Endodermal cell (in vitro differentiated cells): ENCODE data around the gene PPFIA2. TPM values are rescaled to one million over a fixed set of nuclear protein-coding genes. Genes with fewer than 3 reads are reported as not detected.

Experiments
- DNase-seq: peaks from one replicate; pipeline ENCODE4 v3.0.0-alpha.2; 2017
- H3K27ac ChIP-seq: 2 replicates; pipeline ENCODE4 v1.5.1; 2013; ENCODE audit warnings: mild to moderate bottlenecking, low read depth, low read length, moderate library complexity
- H3K27me3 ChIP-seq: 2 replicates; pipeline ENCODE4 v1.6.1; 2013; ENCODE audit warnings: mild to moderate bottlenecking, low read length, moderate library complexity; ENCODE audit not compliant: insufficient read depth, control insufficient read depth, poor library complexity, severe bottlenecking
- H3K36me3 ChIP-seq: 2 replicates; pipeline ENCODE4 v1.7.0; 2013; ENCODE audit warnings: mild to moderate bottlenecking, low read length, moderate library complexity; ENCODE audit not compliant: control insufficient read depth, insufficient read depth
- H3K4me1 ChIP-seq: one replicate; pipeline ENCODE4 v1.7.0; 2013; ENCODE audit warnings: low read length; ENCODE audit not compliant: control insufficient read depth, insufficient read depth
- H3K4me3 ChIP-seq: 2 replicates; pipeline ENCODE4 v1.5.1; 2013; ENCODE audit warnings: mild to moderate bottlenecking, low read length, moderate library complexity
- H3K9ac ChIP-seq: 2 replicates; pipeline ENCODE4 v1.6.1; 2013; ENCODE audit warnings: mild to moderate bottlenecking, low read length, moderate library complexity; ENCODE audit not compliant: poor library complexity, severe bottlenecking; ENCODE audit errors: extremely low read depth
- H3K9me3 ChIP-seq: 2 replicates; pipeline ENCODE4 v1.6.1; 2013; ENCODE audit warnings: mild to moderate bottlenecking, low read length, moderate library complexity; ENCODE audit not compliant: control insufficient read depth
- H3K27ac Mint-ChIP-seq: 2 replicates; pipeline ENCODE4 v1.8.0; 2020; ENCODE audit warnings: mixed read lengths
- H3K27me3 Mint-ChIP-seq: 2 replicates; pipeline ENCODE4 v1.8.0; 2021; ENCODE audit warnings: mild to moderate bottlenecking, mixed read lengths; ENCODE audit not compliant: insufficient read depth
- H3K36me3 Mint-ChIP-seq: 2 replicates; pipeline ENCODE4 v1.8.0; 2020; ENCODE audit warnings: low read depth, mixed read lengths
- H3K4me1 Mint-ChIP-seq: 2 replicates; pipeline ENCODE4 v1.8.0; 2020; ENCODE audit warnings: mixed read lengths
- H3K4me3 Mint-ChIP-seq: 2 replicates; pipeline ENCODE4 v1.8.0; 2020; ENCODE audit warnings: mild to moderate bottlenecking, moderate library complexity, mixed read lengths
- H3K9me3 Mint-ChIP-seq: 2 replicates; pipeline ENCODE4 v1.8.0; 2020; ENCODE audit warnings: mild to moderate bottlenecking, mixed read lengths
- WGBS, 2 experiments: methylation state at CpG; one replicate each; pipeline versions ENCODE4 v1.1.5 to v1.1.7; 2013; ENCODE audit warnings: missing lambda C conversion rate in 2 of 2, mixed read lengths in 1 of 2; ENCODE audit not compliant: insufficient coverage in 1 of 2, insufficient read length in 1 of 2; 5-methylcytosine and 5-hydroxymethylcytosine counted together
- total RNA-seq, 2 donors: library from RNA; stranded (reverse); fragmentation: NEBNext Ultra II Directional in 1 of 2; extraction: Animal tissue kit (Norgen Biotek cat#: 25700) in 1 of 2; gene quantifications; 2 replicates in 1 of 2; 3 replicates in 1 of 2; pipeline ENCODE4 v1.2.1, GENCODE V29; 2021
- TF ChIP-seq, protein P1 (sequence below): fragments of 200-600 bp; sonication (generic); conservative IDR thresholded peaks from 2 replicates; pipeline ENCODE4 v1.5.0; 2021; ENCODE audit warnings: antibody characterized with exemption, mild to moderate bottlenecking

Gene PPFIA2
- total RNA-seq, 2 donors from 2014 or later: 1.2 TPM; not detected in 1

DNA sequence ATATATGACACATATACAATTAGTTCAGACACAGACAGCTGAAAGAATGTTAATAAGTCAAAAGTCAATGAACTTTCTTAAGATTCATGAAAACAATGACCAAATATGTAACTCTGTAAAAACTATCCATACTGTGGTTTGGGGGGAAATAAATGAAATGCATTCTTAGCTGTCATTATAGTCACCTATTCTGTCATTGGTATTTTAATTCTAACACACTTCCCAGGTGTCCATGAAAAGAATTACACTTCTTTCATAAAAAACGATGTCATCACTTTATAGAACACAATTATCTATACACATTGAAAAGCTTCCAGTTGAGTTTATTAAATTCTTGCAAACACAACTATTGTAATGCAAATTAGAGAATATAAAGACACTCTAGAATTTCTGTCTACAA lies 35.8 kb downstream of the PPFIA2 start:
- no peak overlapping the region for H3K4me3 ChIP-seq
- no peaks in the 10 kb centered on the region for H3K36me3 Mint-ChIP-seq
- no peak overlapping the region for H3K27ac Mint-ChIP-seq
- no peaks in the 10 kb centered on the region for H3K27me3 Mint-ChIP-seq
- WGBS, 2 experiments: 79% methylated on average over 1 of the region's 1 CpG; no CpG with 5 or more reads in 1 of the 2 experiments
- DNase-seq: no peak
- no peaks in the 10 kb centered on the region for H3K9me3 Mint-ChIP-seq
- H3K4me3 Mint-ChIP-seq: no peak overlapping the region
- peaks cover 1% of the 10 kb centered on the region for H3K4me1 Mint-ChIP-seq
- no peaks in the 10 kb centered on the region for H3K9me3 ChIP-seq
- no peaks in the 10 kb centered on the region for H3K27me3 ChIP-seq
- H3K9ac ChIP-seq: no peak overlapping the region
- TF ChIP-seq, protein P1, sequence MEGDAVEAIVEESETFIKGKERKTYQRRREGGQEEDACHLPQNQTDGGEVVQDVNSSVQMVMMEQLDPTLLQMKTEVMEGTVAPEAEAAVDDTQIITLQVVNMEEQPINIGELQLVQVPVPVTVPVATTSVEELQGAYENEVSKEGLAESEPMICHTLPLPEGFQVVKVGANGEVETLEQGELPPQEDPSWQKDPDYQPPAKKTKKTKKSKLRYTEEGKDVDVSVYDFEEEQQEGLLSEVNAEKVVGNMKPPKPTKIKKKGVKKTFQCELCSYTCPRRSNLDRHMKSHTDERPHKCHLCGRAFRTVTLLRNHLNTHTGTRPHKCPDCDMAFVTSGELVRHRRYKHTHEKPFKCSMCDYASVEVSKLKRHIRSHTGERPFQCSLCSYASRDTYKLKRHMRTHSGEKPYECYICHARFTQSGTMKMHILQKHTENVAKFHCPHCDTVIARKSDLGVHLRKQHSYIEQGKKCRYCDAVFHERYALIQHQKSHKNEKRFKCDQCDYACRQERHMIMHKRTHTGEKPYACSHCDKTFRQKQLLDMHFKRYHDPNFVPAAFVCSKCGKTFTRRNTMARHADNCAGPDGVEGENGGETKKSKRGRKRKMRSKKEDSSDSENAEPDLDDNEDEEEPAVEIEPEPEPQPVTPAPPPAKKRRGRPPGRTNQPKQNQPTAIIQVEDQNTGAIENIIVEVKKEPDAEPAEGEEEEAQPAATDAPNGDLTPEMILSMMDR: no peak
- no peak overlapping the region for H3K27ac ChIP-seq
- no peaks in the 10 kb centered on the region for H3K4me1 ChIP-seq
- H3K36me3 ChIP-seq: no peaks in the 10 kb centered on the region

DNA sequence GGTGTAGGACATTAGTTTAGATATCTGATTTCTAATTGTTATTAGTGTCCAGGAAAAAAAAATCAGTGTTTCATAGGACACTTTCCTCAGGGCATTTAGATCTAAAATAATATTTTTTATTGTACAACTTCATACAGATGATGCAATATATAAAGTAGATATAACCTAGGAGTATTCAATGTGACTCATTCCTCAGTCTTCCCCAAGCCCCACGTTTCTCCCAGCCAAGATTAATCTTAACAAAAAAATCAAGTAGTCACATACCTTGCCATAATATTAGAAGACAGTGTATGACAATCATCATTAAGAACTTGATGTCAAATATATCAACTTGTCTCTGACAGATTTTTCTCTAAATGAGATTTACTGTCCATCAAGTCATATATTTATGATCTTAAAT lies 37.1 kb downstream of the PPFIA2 start:
- H3K9me3 Mint-ChIP-seq: no peaks in the 10 kb centered on the region
- H3K4me1 ChIP-seq: no peaks in the 10 kb centered on the region
- H3K4me3 Mint-ChIP-seq: no peak overlapping the region
- H3K9ac ChIP-seq: no peak overlapping the region
- no peak overlapping the region for H3K4me3 ChIP-seq
- H3K27me3 ChIP-seq: no peaks in the 10 kb centered on the region
- 90% methylated on average over 1 of the region's 1 CpG; no CpG with 5 or more reads in 1 of the 2 experiments for WGBS, 2 experiments
- no peak overlapping the region for H3K27ac Mint-ChIP-seq
- no peak overlapping the region for H3K27ac ChIP-seq
- H3K4me1 Mint-ChIP-seq: no peaks in the 10 kb centered on the region
- no peaks in the 10 kb centered on the region for H3K9me3 ChIP-seq
- H3K36me3 Mint-ChIP-seq: no peaks in the 10 kb centered on the region
- H3K36me3 ChIP-seq: no peaks in the 10 kb centered on the region
- no peak for DNase-seq
- H3K27me3 Mint-ChIP-seq: no peaks in the 10 kb centered on the region
- TF ChIP-seq, protein P1: no peak

DNA sequence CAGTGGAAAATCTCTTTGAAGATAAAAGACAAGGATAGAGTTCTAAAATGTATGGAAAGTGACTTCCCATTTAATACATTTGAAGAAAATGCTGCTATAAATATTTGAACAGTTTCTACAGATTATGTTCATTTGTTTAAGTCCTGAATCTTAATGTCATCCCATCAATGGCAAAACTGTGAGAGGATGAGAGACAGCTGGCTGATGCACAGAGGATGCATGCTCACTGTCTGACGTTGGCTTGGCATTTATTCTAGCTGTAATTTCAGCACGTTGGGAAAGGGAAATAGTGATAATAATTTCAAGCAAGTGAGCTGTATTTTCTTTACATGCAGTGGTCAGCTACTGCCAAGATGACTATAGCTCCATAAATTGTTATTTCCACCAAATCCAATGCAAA lies 40.5 kb downstream of the PPFIA2 start:
- no peaks in the 10 kb centered on the region for H3K4me1 ChIP-seq
- H3K27me3 ChIP-seq: no peaks in the 10 kb centered on the region
- TF ChIP-seq, protein P1: no peak
- H3K27me3 Mint-ChIP-seq: no peaks in the 10 kb centered on the region
- no peaks in the 10 kb centered on the region for H3K36me3 ChIP-seq
- no peaks in the 10 kb centered on the region for H3K36me3 Mint-ChIP-seq
- no peak overlapping the region for H3K4me3 Mint-ChIP-seq
- 80% methylated on average over 2 of the region's 2 CpGs; no CpG with 5 or more reads in 1 of the 2 experiments for WGBS, 2 experiments
- H3K27ac ChIP-seq: no peak overlapping the region
- no peaks in the 10 kb centered on the region for H3K9me3 Mint-ChIP-seq
- no peaks in the 10 kb centered on the region for H3K9me3 ChIP-seq
- DNase-seq: no peak
- no peak overlapping the region for H3K9ac ChIP-seq
- H3K4me3 ChIP-seq: no peak overlapping the region
- no peak overlapping the region for H3K27ac Mint-ChIP-seq
- no peaks in the 10 kb centered on the region for H3K4me1 Mint-ChIP-seq
